Testis (tissue), 3 donors: Measurements from ENCODE around the gene ME1. TPM values are rescaled to one million over a fixed set of nuclear protein-coding genes. Genes with fewer than 3 reads are reported as not detected.
"Not testable (repeated sequence)": the region's sequence is repeated elsewhere in the genome, so short reads cannot be mapped to it uniquely, and the experiment has no call there.

ENCODE experiments used
- DNase-seq: peaks from one replicate; pipeline ENCODE4 v3.0.0-alpha.2; 2019
- H3K27ac ChIP-seq, 2 donors: fragments of 200-600 bp; sonication (generic); one replicate each; pipeline ENCODE4 v1.5.1; 2019
- H3K27me3 ChIP-seq: fragments of 200-600 bp; sonication (generic); one replicate; pipeline ENCODE4 v1.5.1; 2019
- H3K36me3 ChIP-seq: fragments of 200-600 bp; sonication (generic); one replicate; pipeline ENCODE4 v1.5.1; 2017; ENCODE audit warnings: low read depth; ENCODE audit errors: missing control alignments
- H3K4me1 ChIP-seq: fragments of 200-600 bp; sonication (generic); one replicate; pipeline ENCODE4 v1.5.1; 2019
- H3K4me3 ChIP-seq, 2 donors: fragments of 200-600 bp; sonication (generic); one replicate each; pipeline ENCODE4 v1.5.1; 2017 to 2019
- H3K9me3 ChIP-seq: fragments of 200-600 bp; sonication (generic); one replicate; pipeline ENCODE4 v1.5.1; 2017
- POLR2A ChIP-seq: fragments of 450-650 bp; IDR thresholded peaks from one replicate; pipeline ENCODE4 v1.6.1; 2017; ENCODE audit warnings: antibody characterized with exemption, mild to moderate bottlenecking, moderate library complexity
- WGBS, 2 donors: methylation state at CpG; one replicate each; pipeline ENCODE4 v1.1.5; 2018; 5-methylcytosine and 5-hydroxymethylcytosine counted together
- intact Hi-C: fragments of 100-400 bp; cut with DNase I; formaldehyde crosslinking; loops from one replicate; pipeline ENCODE4 v1.15.1; 2023; ENCODE audit warnings: low total_unique reads
- polyA plus RNA-seq: library from polyadenylated mRNA; stranded (reverse); fragments of 350-450 nt; fragmentation: Illumina TruSeq; extraction: RNeasy Lipid Tissue Mini Kit (QIAGEN cat#74804); gene quantifications from one replicate; pipeline ENCODE4 v1.2.3, GENCODE V29; 2014; ENCODE audit warnings: low read depth, low replicate concordance; ENCODE audit not compliant: insufficient read depth
- total RNA-seq, 2 donors: library from RNA; depleted of rRNA; stranded (reverse); fragments of >200 nt; gene quantifications; one replicate each; pipeline ENCODE4 v1.2.3, GENCODE V29; 2016
- TF ChIP-seq, protein P1 (sequence below), 3 experiments: fragments of 450-650 bp in 2 of 3; fragments of 200-600 bp in 1 of 3; sonication (generic) in 1 of 3; IDR thresholded peaks; one replicate each; pipeline ENCODE4 v1.5.1; 2016 to 2019; ENCODE audit warnings: antibody characterized with exemption in 3 of 3, mild to moderate bottlenecking in 2 of 3, moderate library complexity in 1 of 3

Gene ME1
- total and polyA plus RNA-seq, 3 donors from 2014 or later: 28.0 to 37.2 (median 32.9) TPM

DNA sequence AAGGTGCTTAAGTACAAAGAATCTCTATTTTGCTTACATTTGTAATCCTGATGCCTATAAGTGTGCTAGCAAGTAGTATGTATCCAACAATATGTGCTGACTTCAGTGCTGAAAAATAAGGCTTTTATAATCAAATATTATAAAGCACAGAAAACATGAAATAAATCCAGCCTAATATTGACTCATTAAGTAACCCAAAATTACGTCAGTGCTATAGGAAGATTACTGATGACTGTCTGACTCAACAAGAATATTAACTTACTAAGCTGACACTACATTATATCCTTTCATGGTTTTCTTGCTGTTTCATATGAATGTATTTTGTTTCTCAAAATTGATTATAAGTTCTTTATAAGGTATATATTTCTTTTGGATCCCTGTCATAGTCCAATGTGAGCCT, 76.1 kb downstream of the ME1 start:
- 92 to 97% methylated on average over 1 of the region's 1 CpG for WGBS, 2 donors
- no peak for TF ChIP-seq POLR2A
- TF ChIP-seq, protein P1, sequence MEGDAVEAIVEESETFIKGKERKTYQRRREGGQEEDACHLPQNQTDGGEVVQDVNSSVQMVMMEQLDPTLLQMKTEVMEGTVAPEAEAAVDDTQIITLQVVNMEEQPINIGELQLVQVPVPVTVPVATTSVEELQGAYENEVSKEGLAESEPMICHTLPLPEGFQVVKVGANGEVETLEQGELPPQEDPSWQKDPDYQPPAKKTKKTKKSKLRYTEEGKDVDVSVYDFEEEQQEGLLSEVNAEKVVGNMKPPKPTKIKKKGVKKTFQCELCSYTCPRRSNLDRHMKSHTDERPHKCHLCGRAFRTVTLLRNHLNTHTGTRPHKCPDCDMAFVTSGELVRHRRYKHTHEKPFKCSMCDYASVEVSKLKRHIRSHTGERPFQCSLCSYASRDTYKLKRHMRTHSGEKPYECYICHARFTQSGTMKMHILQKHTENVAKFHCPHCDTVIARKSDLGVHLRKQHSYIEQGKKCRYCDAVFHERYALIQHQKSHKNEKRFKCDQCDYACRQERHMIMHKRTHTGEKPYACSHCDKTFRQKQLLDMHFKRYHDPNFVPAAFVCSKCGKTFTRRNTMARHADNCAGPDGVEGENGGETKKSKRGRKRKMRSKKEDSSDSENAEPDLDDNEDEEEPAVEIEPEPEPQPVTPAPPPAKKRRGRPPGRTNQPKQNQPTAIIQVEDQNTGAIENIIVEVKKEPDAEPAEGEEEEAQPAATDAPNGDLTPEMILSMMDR (IDR thresholded peaks at IDR 0.05): no peak
- Histone ChIP-seq H3K4me1 (no peaks in the 10 kb centered on the region), H3K36me3 (no peaks in the 10 kb centered on the region), H3K27me3 (no peaks in the 10 kb centered on the region), H3K27ac (no peak overlapping the region), H3K4me3 (no peak overlapping the region), H3K9me3 (no peaks in the 10 kb centered on the region)
- intact Hi-C loops: no loop called here
- DNase-seq: no peak

DNA sequence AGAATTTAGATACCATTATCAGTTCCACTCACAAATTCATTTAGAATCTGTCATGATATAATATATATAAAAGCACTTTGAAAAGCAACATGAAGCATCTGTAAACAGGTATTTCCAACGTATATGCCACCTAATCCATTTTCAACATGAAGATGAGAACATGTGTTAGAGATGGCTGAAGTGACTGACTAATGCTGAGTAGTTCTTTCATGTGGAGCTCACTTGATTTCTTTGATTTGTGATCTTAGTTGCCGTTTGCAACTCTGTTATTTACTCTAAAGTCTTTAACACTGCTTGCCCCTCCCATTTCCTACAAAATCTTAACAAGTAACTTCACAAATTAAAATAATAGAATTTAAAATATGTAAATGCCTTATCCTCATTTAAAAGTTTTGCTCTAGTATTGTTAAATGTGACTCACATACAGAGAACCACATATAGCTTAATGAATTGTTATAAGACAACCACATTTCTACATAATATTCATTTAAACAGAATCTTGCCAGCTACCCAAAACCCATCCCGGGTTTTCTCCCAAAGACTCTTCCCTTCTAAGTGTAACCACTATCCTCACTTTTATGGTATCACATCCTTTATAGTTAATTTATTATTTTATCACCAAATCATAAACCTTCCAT, 78.3 kb downstream of the ME1 start:
- intact Hi-C loops: no loop called here
- Histone ChIP-seq H3K4me1 (no peaks in the 10 kb centered on the region), H3K4me3 (no peak overlapping the region), H3K27me3 (no peaks in the 10 kb centered on the region), H3K9me3 (no peaks in the 10 kb centered on the region), H3K36me3 (no peaks in the 10 kb centered on the region), H3K27ac (no peak overlapping the region)
- 85 to 89% methylated on average over 3 of the region's 3 CpGs for WGBS, 2 donors
- no peak for DNase-seq
- TF ChIP-seq, protein P1 (IDR thresholded peaks at IDR 0.05): no peak
- TF ChIP-seq POLR2A: no peak

DNA sequence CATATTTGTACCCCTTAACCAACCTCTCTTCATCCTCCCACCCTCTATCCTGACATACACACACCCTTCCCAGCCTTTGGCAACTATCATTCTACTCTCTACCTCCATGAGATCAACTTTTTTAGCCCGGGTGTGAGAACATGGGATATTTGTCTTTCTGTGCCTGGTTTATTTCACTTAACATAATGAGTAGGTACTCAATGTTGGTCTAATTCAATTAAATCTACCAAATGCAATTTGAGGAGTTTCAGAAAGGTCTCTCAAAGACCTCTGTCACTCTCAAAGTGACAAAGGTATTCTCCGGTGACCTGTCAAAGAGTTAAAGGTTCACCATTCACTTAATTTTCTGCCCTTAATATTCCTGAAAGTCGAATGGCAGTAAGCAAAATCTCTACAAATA, 87.7 kb downstream of the ME1 start:
- no peak for DNase-seq
- Histone ChIP-seq H3K27me3 (no peaks in the 10 kb centered on the region), H3K4me1 (no peaks in the 10 kb centered on the region), H3K27ac (no peak overlapping the region), H3K9me3 (no peaks in the 10 kb centered on the region), H3K36me3 (no peaks in the 10 kb centered on the region), H3K4me3 (no peak overlapping the region)
- WGBS, 2 donors: 92 to 94% methylated on average over 3 of the region's 3 CpGs
- TF ChIP-seq POLR2A: no peak
- TF ChIP-seq, protein P1 (IDR thresholded peaks at IDR 0.05): no peak
- intact Hi-C loops: no loop called here

- 55 to 65% methylated on average over 2 of the region's 2 CpGs for WGBS, 2 donors
- no peak overlapping the region for H3K27ac ChIP-seq
- intact Hi-C loops: no loop called here
Observed at GRCh38 chr6:83341765-83342164, 89.1 kb downstream of the ME1 start.

DNA sequence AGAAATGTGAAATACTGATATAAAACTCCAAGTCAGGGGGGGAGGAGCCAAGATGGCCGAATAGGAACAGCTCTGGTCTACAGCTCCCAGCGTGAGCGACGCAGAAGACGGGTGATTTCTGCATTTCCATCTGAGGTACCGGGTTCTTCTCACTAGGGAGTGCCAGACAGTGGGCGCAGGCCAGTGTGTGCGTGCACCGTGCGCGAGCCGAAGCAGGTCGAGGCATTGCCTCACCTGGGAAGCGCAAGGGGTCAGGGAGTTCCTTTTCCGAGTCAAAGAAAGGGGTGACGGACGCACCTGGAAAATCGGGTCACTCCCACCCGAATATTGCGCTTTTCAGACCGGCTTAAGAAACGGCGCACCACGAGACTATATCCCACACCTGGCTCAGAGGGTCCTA, 96.9 kb downstream of the ME1 start:
- DNase-seq, H3K4me3 ChIP-seq, H3K27ac ChIP-seq, intact Hi-C loops, H3K4me1 ChIP-seq, H3K36me3 ChIP-seq, H3K27me3 ChIP-seq, H3K9me3 ChIP-seq: not testable (repeated sequence)
- 91% methylated on average over 6 to 7 of the region's 24 CpGs for WGBS, 2 donors

More at GRCh38 chr6:83341765-83342164, 89.1 kb downstream of the ME1 start:
- TF ChIP-seq POLR2A: no peak
- TF ChIP-seq, protein P1 (IDR thresholded peaks at IDR 0.05): no peak
- no peaks in the 10 kb centered on the region for H3K27me3 ChIP-seq
- H3K4me1 ChIP-seq: no peaks in the 10 kb centered on the region
- no peaks in the 10 kb centered on the region for H3K36me3 ChIP-seq
- no peak overlapping the region for H3K4me3 ChIP-seq
- H3K9me3 ChIP-seq: no peaks in the 10 kb centered on the region
- peak; percentile 22 for DNase-seq
